Measurements from ENCODE around the gene SLC2A8. TPM values are rescaled to one million over a fixed set of nuclear protein-coding genes. Genes with fewer than 3 reads are reported as not detected.

SLC2A8 gene
- total RNA-seq, 1 donor from 2014 or later: 48.0 TPM

DNA sequence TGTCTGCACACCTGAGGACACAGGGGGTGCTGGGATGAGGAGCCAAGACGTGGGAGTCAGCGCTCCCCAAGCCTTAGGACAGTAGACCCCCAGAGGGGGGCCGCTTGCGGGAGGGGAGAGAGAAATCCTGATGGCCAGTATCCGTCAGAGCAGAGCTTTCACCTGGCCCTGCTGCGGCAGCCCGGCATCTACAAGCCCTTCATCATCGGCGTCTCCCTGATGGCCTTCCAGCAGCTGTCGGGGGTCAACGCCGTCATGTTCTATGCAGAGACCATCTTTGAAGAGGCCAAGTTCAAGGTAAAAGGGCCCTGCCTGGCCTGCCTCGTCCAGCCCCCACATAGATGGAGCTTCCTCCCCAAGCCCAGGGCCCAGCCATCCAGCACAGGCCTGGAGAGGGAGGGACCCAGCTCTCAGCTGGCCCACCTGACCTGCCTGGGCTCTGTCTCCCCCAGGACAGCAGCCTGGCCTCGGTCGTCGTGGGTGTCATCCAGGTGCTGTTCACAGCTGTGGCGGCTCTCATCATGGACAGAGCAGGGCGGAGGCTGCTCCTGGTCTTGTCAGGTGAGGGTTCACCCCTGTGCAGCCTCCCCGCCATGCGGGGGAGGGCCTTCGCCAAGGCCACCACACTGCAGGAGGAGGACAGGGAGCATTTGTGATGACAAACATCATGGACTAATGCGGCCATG is 6.7 kb downstream of the SLC2A8 start:
- H3K4me3 Mint-ChIP-seq (ENCODE audit: low read depth): no peak overlapping the region
- no peak for DNase-seq (ENCODE audit: low spot score, unreplicated experiment)
- no peak for TF ChIP-seq CTCF (IDR thresholded peaks at IDR 0.05; ENCODE audit: unreplicated experiment)
- no peaks in the 10 kb centered on the region for H3K9me3 Mint-ChIP-seq (ENCODE audit: low read depth)
- peaks cover 10% of the 10 kb centered on the region for H3K36me3 Mint-ChIP-seq (ENCODE audit: insufficient read depth)
- no peaks in the 10 kb centered on the region for H3K27me3 Mint-ChIP-seq
- H3K4me1 Mint-ChIP-seq (ENCODE audit: low read depth): peaks cover 7% of the 10 kb centered on the region
- H3K27ac Mint-ChIP-seq: no peak overlapping the region

GRCh38 chr9:127404631-127405030 is 7.7 kb downstream of the SLC2A8 start:
- peaks cover 10% of the 10 kb centered on the region for H3K36me3 Mint-ChIP-seq (ENCODE audit: insufficient read depth)
- no peak for DNase-seq (ENCODE audit: low spot score, unreplicated experiment)

GRCh38 chr9:127405344-127406125 is 8.6 kb downstream of the SLC2A8 start:
- TF ChIP-seq CTCF (IDR thresholded peaks at IDR 0.05; ENCODE audit: unreplicated experiment): no peak

More at GRCh38 chr9:127404631-127405030, 7.7 kb downstream of the SLC2A8 start:
- no peak overlapping the region for H3K27ac Mint-ChIP-seq
- peaks cover 7% of the 10 kb centered on the region for H3K4me1 Mint-ChIP-seq (ENCODE audit: low read depth)
- no peaks in the 10 kb centered on the region for H3K9me3 Mint-ChIP-seq (ENCODE audit: low read depth)
- no peaks in the 10 kb centered on the region for H3K27me3 Mint-ChIP-seq
- no peak overlapping the region for H3K4me3 Mint-ChIP-seq (ENCODE audit: low read depth)
- no peak for TF ChIP-seq CTCF (IDR thresholded peaks at IDR 0.05; ENCODE audit: unreplicated experiment)

DNA sequence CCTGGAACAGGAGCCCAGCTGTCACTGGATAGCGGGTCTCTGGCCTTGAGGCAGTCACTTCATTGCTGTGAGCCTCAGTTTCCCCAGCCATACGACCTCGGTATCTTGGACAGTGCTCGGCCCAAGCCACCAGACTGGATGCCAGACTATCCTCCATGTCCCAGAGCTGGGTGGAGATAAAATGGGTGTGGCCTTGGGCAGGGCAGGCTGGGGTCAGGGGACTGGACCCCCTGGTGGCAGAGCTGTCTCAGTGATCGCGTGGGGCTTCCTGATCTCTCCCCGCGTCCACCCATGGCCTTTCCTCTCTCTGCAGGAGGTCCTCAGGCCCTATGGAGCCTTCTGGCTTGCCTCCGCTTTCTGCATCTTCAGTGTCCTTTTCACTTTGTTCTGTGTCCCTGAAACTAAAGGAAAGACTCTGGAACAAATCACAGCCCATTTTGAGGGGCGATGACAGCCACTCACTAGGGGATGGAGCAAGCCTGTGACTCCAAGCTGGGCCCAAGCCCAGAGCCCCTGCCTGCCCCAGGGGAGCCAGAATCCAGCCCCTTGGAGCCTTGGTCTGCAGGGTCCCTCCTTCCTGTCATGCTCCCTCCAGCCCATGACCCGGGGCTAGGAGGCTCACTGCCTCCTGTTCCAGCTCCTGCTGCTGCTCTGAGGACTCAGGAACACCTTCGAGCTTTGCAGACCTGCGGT is 10.0 kb downstream of the SLC2A8 start:
- H3K27me3 Mint-ChIP-seq: no peaks in the 10 kb centered on the region
- no peak for TF ChIP-seq CTCF (IDR thresholded peaks at IDR 0.05; ENCODE audit: unreplicated experiment)
- peaks cover 7% of the 10 kb centered on the region for H3K36me3 Mint-ChIP-seq (ENCODE audit: insufficient read depth)
- H3K9me3 Mint-ChIP-seq (ENCODE audit: low read depth): no peaks in the 10 kb centered on the region
- H3K27ac Mint-ChIP-seq: no peak overlapping the region
- H3K4me3 Mint-ChIP-seq (ENCODE audit: low read depth): no peak overlapping the region
- H3K4me1 Mint-ChIP-seq (ENCODE audit: low read depth): peaks cover 7% of the 10 kb centered on the region
- no peak for DNase-seq (ENCODE audit: low spot score, unreplicated experiment)

More at GRCh38 chr9:127405344-127406125, 8.6 kb downstream of the SLC2A8 start:
- H3K4me1 Mint-ChIP-seq (ENCODE audit: low read depth): peaks cover 7% of the 10 kb centered on the region
- no peaks in the 10 kb centered on the region for H3K9me3 Mint-ChIP-seq (ENCODE audit: low read depth)
- H3K4me3 Mint-ChIP-seq (ENCODE audit: low read depth): no peak overlapping the region
- H3K27ac Mint-ChIP-seq: no peak overlapping the region
- H3K36me3 Mint-ChIP-seq (ENCODE audit: insufficient read depth): peaks cover 9% of the 10 kb centered on the region
- DNase-seq (ENCODE audit: low spot score, unreplicated experiment): no peak
- no peaks in the 10 kb centered on the region for H3K27me3 Mint-ChIP-seq

DNA sequence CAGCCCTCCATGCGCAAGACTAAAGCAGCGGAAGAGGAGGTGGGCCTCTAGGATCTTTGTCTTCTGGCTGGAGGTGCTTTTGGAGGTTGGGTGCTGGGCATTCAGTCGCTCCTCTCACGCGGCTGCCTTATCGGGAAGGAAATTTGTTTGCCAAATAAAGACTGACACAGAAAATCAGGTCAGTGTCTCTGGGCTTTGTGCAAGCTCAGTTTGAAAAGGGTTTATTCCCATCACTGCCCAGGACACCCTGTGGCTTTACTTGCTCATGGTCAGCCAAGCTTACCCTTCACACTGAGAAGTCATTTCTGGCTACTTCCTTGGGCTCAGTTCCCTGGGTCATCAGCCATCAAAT is 10.5 kb downstream of the SLC2A8 start:
- Mint-ChIP-seq H3K27me3 (no peaks in the 10 kb centered on the region), H3K36me3 (ENCODE audit: insufficient read depth) (peaks cover 5% of the 10 kb centered on the region), H3K4me3 (ENCODE audit: low read depth) (no peak overlapping the region), H3K4me1 (ENCODE audit: low read depth) (peaks cover 7% of the 10 kb centered on the region), H3K27ac (no peak overlapping the region), H3K9me3 (ENCODE audit: low read depth) (no peaks in the 10 kb centered on the region)
- DNase-seq (ENCODE audit: low spot score, unreplicated experiment): no peak
- no peak for TF ChIP-seq CTCF (IDR thresholded peaks at IDR 0.05; ENCODE audit: unreplicated experiment)
